ENCODE results near the gene MTUS2. TPM values are rescaled to one million over a fixed set of nuclear protein-coding genes. Genes with fewer than 3 reads are reported as not detected.

MTUS2 gene
- polyA plus RNA-seq, 2 of the 4 experiments (the other 2 are of a cell fraction): not detected

- ATAC-seq (no peak), DNase-seq (ENCODE audit: low read depth in 1 of 2, low spot score in 1 of 2) (no peak), FAIRE-seq (no peak)
- TF ChIP-seq FOSL2 (IDR thresholded peaks at IDR 0.05) (no peak), FOSL2 (CRISPR knock-in tag; IDR thresholded peaks at IDR 0.05) (no peak), HOXB5 (CRISPR knock-in tag; IDR thresholded peaks at IDR 0.05) (no peak), CTCF (IDR thresholded peaks at IDR 0.05) (no peak), BHLHE40 (IDR thresholded peaks at IDR 0.05; ENCODE audit: low read depth, low read length) (no peak), MAZ (IDR thresholded peaks at IDR 0.05; ENCODE audit: borderline replicate concordance, low read depth, low read length) (no peak), RCOR1 (IDR thresholded peaks at IDR 0.05; ENCODE audit: low read depth, low read length) (no peak), CHD2 (IDR thresholded peaks at IDR 0.05; ENCODE audit: low read length, partially characterized antibody) (no peak), HES2 (IDR thresholded peaks at IDR 0.05) (no peak), ZNF302 (CRISPR knock-in tag; IDR thresholded peaks at IDR 0.05) (no peak), RFX5 (IDR thresholded peaks at IDR 0.05) (no peak), RARB (CRISPR knock-in tag; IDR thresholded peaks at IDR 0.05) (no peak), RNF2 (IDR thresholded peaks at IDR 0.05; ENCODE audit: borderline replicate concordance, low read depth) (no peak), RAD21 (conservative IDR thresholded peaks at IDR 0.05 in 1 of 2, IDR thresholded peaks at IDR 0.05 in 1 of 2) (no peak), HDAC2 (IDR thresholded peaks at IDR 0.05) (no peak), EP300 (IDR thresholded peaks at IDR 0.05) (no peak), JUNB (IDR thresholded peaks at IDR 0.05) (no peak)
- TF ChIP-seq, protein P1, sequence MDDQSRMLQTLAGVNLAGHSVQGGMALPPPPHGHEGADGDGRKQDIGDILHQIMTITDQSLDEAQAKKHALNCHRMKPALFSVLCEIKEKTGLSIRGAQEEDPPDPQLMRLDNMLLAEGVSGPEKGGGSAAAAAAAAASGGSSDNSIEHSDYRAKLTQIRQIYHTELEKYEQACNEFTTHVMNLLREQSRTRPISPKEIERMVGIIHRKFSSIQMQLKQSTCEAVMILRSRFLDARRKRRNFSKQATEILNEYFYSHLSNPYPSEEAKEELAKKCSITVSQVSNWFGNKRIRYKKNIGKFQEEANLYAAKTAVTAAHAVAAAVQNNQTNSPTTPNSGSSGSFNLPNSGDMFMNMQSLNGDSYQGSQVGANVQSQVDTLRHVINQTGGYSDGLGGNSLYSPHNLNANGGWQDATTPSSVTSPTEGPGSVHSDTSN (IDR thresholded peaks at IDR 0.05): no peak
- TF ChIP-seq, protein P2, sequence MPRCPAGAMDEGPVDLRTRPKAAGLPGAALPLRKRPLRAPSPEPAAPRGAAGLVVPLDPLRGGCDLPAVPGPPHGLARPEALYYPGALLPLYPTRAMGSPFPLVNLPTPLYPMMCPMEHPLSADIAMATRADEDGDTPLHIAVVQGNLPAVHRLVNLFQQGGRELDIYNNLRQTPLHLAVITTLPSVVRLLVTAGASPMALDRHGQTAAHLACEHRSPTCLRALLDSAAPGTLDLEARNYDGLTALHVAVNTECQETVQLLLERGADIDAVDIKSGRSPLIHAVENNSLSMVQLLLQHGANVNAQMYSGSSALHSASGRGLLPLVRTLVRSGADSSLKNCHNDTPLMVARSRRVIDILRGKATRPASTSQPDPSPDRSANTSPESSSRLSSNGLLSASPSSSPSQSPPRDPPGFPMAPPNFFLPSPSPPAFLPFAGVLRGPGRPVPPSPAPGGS (IDR thresholded peaks at IDR 0.05): no peak
- TF ChIP-seq, protein P3, sequence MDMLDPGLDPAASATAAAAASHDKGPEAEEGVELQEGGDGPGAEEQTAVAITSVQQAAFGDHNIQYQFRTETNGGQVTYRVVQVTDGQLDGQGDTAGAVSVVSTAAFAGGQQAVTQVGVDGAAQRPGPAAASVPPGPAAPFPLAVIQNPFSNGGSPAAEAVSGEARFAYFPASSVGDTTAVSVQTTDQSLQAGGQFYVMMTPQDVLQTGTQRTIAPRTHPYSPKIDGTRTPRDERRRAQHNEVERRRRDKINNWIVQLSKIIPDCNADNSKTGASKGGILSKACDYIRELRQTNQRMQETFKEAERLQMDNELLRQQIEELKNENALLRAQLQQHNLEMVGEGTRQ (IDR thresholded peaks at IDR 0.05): no peak
- no peaks in the 10 kb centered on the region for H3K9me3 ChIP-seq
- no peak overlapping the region for H3K27ac ChIP-seq
- ChIA-PET CTCF (no interaction called here), POLR2A (no interaction called here)
- H3K4me2 ChIP-seq: no peak overlapping the region
- no peaks in the 10 kb centered on the region for H3K4me1 ChIP-seq
- no peak overlapping the region for H3K4me3 ChIP-seq
Observed at GRCh38 chr13:29304148-29304547, 484.0 kb downstream of the MTUS2 start.

GRCh38 chr13:29310806-29311205 lies 490.7 kb downstream of the MTUS2 start:
- ChIA-PET POLR2A (no interaction called here), CTCF (no interaction called here)
- no peak for DNase-seq (ENCODE audit: low read depth in 1 of 2, low spot score in 1 of 2)
- FAIRE-seq: no peak
- WGBS (ENCODE audit: missing lambda C conversion rate): 12% methylated on average over 2 of the region's 2 CpGs
- no peak overlapping the region for H3K4me3 ChIP-seq
- no peak overlapping the region for H3K27ac ChIP-seq
- no peaks in the 10 kb centered on the region for H3K4me1 ChIP-seq
- no peak overlapping the region for H3K4me2 ChIP-seq
- no peaks in the 10 kb centered on the region for H3K9me3 ChIP-seq
- no peak for ATAC-seq
- TF ChIP-seq, protein P4, sequence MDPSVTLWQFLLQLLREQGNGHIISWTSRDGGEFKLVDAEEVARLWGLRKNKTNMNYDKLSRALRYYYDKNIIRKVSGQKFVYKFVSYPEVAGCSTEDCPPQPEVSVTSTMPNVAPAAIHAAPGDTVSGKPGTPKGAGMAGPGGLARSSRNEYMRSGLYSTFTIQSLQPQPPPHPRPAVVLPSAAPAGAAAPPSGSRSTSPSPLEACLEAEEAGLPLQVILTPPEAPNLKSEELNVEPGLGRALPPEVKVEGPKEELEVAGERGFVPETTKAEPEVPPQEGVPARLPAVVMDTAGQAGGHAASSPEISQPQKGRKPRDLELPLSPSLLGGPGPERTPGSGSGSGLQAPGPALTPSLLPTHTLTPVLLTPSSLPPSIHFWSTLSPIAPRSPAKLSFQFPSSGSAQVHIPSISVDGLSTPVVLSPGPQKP (IDR thresholded peaks at IDR 0.05; ENCODE audit: low read depth, low read length): no peak
- no peak for TF ChIP-seq EP300 (IDR thresholded peaks at IDR 0.05)
- TF ChIP-seq MAFK (IDR thresholded peaks at IDR 0.05; ENCODE audit: partially characterized antibody): no peak
- no peak for TF ChIP-seq HOXA7 (CRISPR knock-in tag; IDR thresholded peaks at IDR 0.05)
- no peak for TF ChIP-seq TFCP2L1 (CRISPR knock-in tag; IDR thresholded peaks at IDR 0.05)
- no peak for TF ChIP-seq CEBPB (IDR thresholded peaks at IDR 0.05)
- TF ChIP-seq HDAC2 (IDR thresholded peaks at IDR 0.05): no peak
- TF ChIP-seq, protein P5, sequence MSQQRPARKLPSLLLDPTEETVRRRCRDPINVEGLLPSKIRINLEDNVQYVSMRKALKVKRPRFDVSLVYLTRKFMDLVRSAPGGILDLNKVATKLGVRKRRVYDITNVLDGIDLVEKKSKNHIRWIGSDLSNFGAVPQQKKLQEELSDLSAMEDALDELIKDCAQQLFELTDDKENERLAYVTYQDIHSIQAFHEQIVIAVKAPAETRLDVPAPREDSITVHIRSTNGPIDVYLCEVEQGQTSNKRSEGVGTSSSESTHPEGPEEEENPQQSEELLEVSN (IDR thresholded peaks at IDR 0.05; ENCODE audit: borderline replicate concordance, low read depth): no peak
- no peak for TF ChIP-seq RNF2 (IDR thresholded peaks at IDR 0.05; ENCODE audit: borderline replicate concordance, low read depth)
- no peak for TF ChIP-seq RAD21 (conservative IDR thresholded peaks at IDR 0.05 in 1 of 2, IDR thresholded peaks at IDR 0.05 in 1 of 2)
- TF ChIP-seq CHD2 (IDR thresholded peaks at IDR 0.05; ENCODE audit: low read length, partially characterized antibody): no peak
- TF ChIP-seq FOSL2 (IDR thresholded peaks at IDR 0.05): no peak
- TF ChIP-seq FOSL2 (CRISPR knock-in tag; IDR thresholded peaks at IDR 0.05): no peak
- no peak for TF ChIP-seq HEYL (CRISPR knock-in tag; IDR thresholded peaks at IDR 0.05)
- TF ChIP-seq CTCF (IDR thresholded peaks at IDR 0.05): no peak
- no peak for TF ChIP-seq POLR2AphosphoS2 (conservative IDR thresholded peaks at IDR 0.05; ENCODE audit: low read length)
- TF ChIP-seq TP53 (CRISPR knock-in tag; IDR thresholded peaks at IDR 0.05): no peak
